Hepatocyte (in vitro differentiated cells): ENCODE results near the gene FAM124A.

Source experiments
- CTCF ChIP-seq: fragments of 200-600 bp; sonication (generic); IDR thresholded peaks from 2 replicates; pipeline ENCODE4 v1.5.1; 2016; ENCODE audit warnings: antibody characterized with exemption, mild to moderate bottlenecking; ENCODE audit not compliant: poor library complexity
- EZH2 ChIP-seq: fragments of 200-600 bp; sonication (generic); IDR thresholded peaks from 2 replicates; pipeline ENCODE4 v1.6.1; 2016; ENCODE audit warnings: antibody characterized with exemption, mild to moderate bottlenecking, borderline replicate concordance
- EZH2phosphoT487 ChIP-seq: fragments of 200-600 bp; sonication (generic); IDR thresholded peaks from one replicate; pipeline ENCODE4 v1.6.1; 2018; ENCODE audit warnings: antibody characterized with exemption, mild to moderate bottlenecking, low read depth, moderate library complexity; ENCODE audit not compliant: unreplicated experiment, severe bottlenecking

GRCh38 chr13:51243832-51244231 is 21.6 kb downstream of the FAM124A start:
- TF ChIP-seq EZH2 (no peak), CTCF (no peak), EZH2phosphoT487 (no peak)
